SK-N-SH (cell line): ENCODE data around the gene CHCHD6. TPM values are rescaled to one million over a fixed set of nuclear protein-coding genes. Genes with fewer than 3 reads are reported as not detected.

ENCODE experiments used
- CTCF ChIA-PET: fragments of 300-600, 350-600 bp; formaldehyde crosslinking; extraction: SDS; loops from one replicate; lab custom pipeline; 2021; lab: Yijun Ruan, JAX
- POLR2A ChIA-PET: fragments of 350-600 bp; sonication (Branson Sonifier 250); formaldehyde crosslinking; extraction: SDS; loops from one replicate; lab custom pipeline; 2020; ENCODE audit warnings: antibody characterized with exemption, inconsistent platforms; lab: Yijun Ruan, JAX
- DNase-seq: peaks from one replicate; pipeline ENCODE4 v3.0.0; 2012
- H2AFZ ChIP-seq: fragments of 200-600 bp; sonication (generic); 2 replicates; pipeline ENCODE4 v1.8.1; 2016; ENCODE audit warnings: antibody characterized with exemption, mild to moderate bottlenecking, low read depth
- H3F3A ChIP-seq: fragments of 200-600 bp; sonication (generic); replicated peaks from 2 replicates; pipeline ENCODE3; 2016; ENCODE audit warnings: antibody characterized with exemption, mild to moderate bottlenecking; ENCODE audit not compliant: insufficient read depth
- H3K27ac ChIP-seq, 2 experiments: fragments of 200-500 bp in 1 of 2; fragments of 200-600 bp in 1 of 2; sonication (Bioruptor generic) in 1 of 2; sonication (generic), shearing (Covaris generic) in 1 of 2; 2 replicates each; pipeline versions ENCODE4 v1.5.1 to v1.6.1; 2014 to 2016; ENCODE audit warnings: low read depth in 2 of 2, inconsistent platforms in 1 of 2, low read length in 1 of 2, mild to moderate bottlenecking in 1 of 2, mixed read lengths in 1 of 2
- H3K27me3 ChIP-seq: fragments of 200-600 bp; sonication (generic), shearing (Covaris generic); 2 replicates; pipeline ENCODE4 v1.6.1; 2016; ENCODE audit warnings: mixed run types; ENCODE audit not compliant: insufficient read depth
- H3K36me3 ChIP-seq, 2 experiments: fragments of 200-500 bp in 1 of 2; fragments of 200-600 bp in 1 of 2; sonication (Bioruptor generic) in 1 of 2; sonication (generic) in 1 of 2; replicated peaks in 1 of 2; 2 replicates each; pipeline versions ENCODE3 to v1.5.1; 2014 to 2016; ENCODE audit warnings: low read length in 1 of 2, mild to moderate bottlenecking in 1 of 2; ENCODE audit not compliant: insufficient read depth in 2 of 2, control insufficient read depth in 1 of 2
- H3K4me1 ChIP-seq, 2 experiments: fragments of 200-500 bp in 1 of 2; fragments of 200-600 bp in 1 of 2; sonication (Bioruptor generic) in 1 of 2; sonication (generic), shearing (Covaris generic) in 1 of 2; 2 replicates each; pipeline versions ENCODE4 v1.5.1 to v1.6.1; 2014 to 2016; ENCODE audit warnings: low read depth in 1 of 2, low read length in 1 of 2, mixed run types in 1 of 2; ENCODE audit not compliant: insufficient read depth in 2 of 2, control insufficient read depth in 1 of 2
- H3K4me2 ChIP-seq: fragments of 200-600 bp; sonication (generic), shearing (Covaris generic); 2 replicates; pipeline ENCODE4 v1.6.1; 2017; ENCODE audit warnings: mixed run types
- H3K4me3 ChIP-seq, 2 experiments: fragments of 200-500 bp in 1 of 2; fragments of 200-600 bp in 1 of 2; sonication (Bioruptor generic) in 1 of 2; sonication (generic), shearing (Covaris generic) in 1 of 2; 2 replicates each; pipeline versions ENCODE4 v1.5.1 to v1.8.1; 2014 to 2016; ENCODE audit warnings: low read depth in 2 of 2, inconsistent platforms in 1 of 2, low read length in 1 of 2, mild to moderate bottlenecking in 1 of 2, mixed read lengths in 1 of 2, moderate library complexity in 1 of 2
- H3K79me2 ChIP-seq: fragments of 200-600 bp; sonication (generic); 2 replicates; pipeline ENCODE4 v1.8.1; 2017; ENCODE audit warnings: mild to moderate bottlenecking; ENCODE audit not compliant: insufficient read depth
- H3K9ac ChIP-seq: fragments of 200-600 bp; sonication (generic); 2 replicates; pipeline ENCODE4 v1.6.1; 2017; ENCODE audit warnings: mixed run types
- H3K9me2 ChIP-seq: fragments of 200-600 bp; sonication (generic); 2 replicates; pipeline ENCODE4 v1.6.1; 2017; ENCODE audit warnings: mixed run types
- H3K9me3 ChIP-seq: fragments of 200-600 bp; sonication (generic); 2 replicates; pipeline ENCODE4 v1.6.1; 2017; ENCODE audit warnings: mixed run types, mild to moderate bottlenecking, moderate library complexity
- H4K20me1 ChIP-seq: fragments of 200-600 bp; sonication (generic); 2 replicates; pipeline ENCODE4 v1.6.1; 2017; ENCODE audit warnings: mild to moderate bottlenecking, mixed run types; ENCODE audit not compliant: insufficient read depth
- CTCF ChIP-seq: fragments of 200-600 bp; sonication (generic); IDR thresholded peaks from 2 replicates; pipeline ENCODE4 v1.6.1; 2017; ENCODE audit warnings: antibody characterized with exemption, mild to moderate bottlenecking, moderate library complexity
- GATA2 ChIP-seq: sonication (generic); formaldehyde crosslinking; IDR thresholded peaks from 2 replicates; pipeline ENCODE4 v1.5.0; 2020; ENCODE audit warnings: mild to moderate bottlenecking, missing genetic modification reagents
- NRF1 ChIP-seq: IDR thresholded peaks from 2 replicates; pipeline ENCODE4 v1.6.1; 2012; ENCODE audit warnings: low read depth, mild to moderate bottlenecking, low read length
- PBX3 ChIP-seq: IDR thresholded peaks from 2 replicates; pipeline ENCODE4; 2012
- RAD21 ChIP-seq: IDR thresholded peaks from 2 replicates; pipeline ENCODE4 v1.6.1; 2012; ENCODE audit warnings: mild to moderate bottlenecking, low read length
- REST ChIP-seq: IDR thresholded peaks from 2 replicates; pipeline ENCODE4 v1.6.1; 2012; ENCODE audit warnings: mild to moderate bottlenecking, low read depth, low read length, moderate library complexity
- TCF12 ChIP-seq: IDR thresholded peaks from 2 replicates; pipeline ENCODE4 v1.4.0; 2012
- TEAD4 ChIP-seq: IDR thresholded peaks from 2 replicates; pipeline ENCODE4 v1.4.0; 2012; ENCODE audit warnings: mild to moderate bottlenecking, borderline replicate concordance; ENCODE audit not compliant: insufficient read depth
- ZBTB33 ChIP-seq: IDR thresholded peaks from 2 replicates; pipeline ENCODE4 v1.4.0; 2012; ENCODE audit warnings: low read depth, borderline replicate concordance
- WGBS: methylation state at CpG from one replicate; pipeline ENCODE4 v1.1.6; 2017; ENCODE audit warnings: low lambda C conversion rate; 5-methylcytosine and 5-hydroxymethylcytosine counted together
- polyA plus RNA-seq, 3 experiments: library from polyadenylated mRNA; depleted of rRNA; stranded (reverse); fragments of >200 nt; gene quantifications; 2 replicates each; pipeline ENCODE4 v1.2.3, GENCODE V29; 2012

Gene CHCHD6
- polyA plus RNA-seq, 1 of the 3 experiments (the other 2 are of a cell fraction) = 42.5 TPM

GRCh38 chr3:126960604-126960995 is 256.6 kb downstream of the CHCHD6 start:
- Histone ChIP-seq H4K20me1 (no peaks in the 10 kb centered on the region), H3F3A (no peaks in the 10 kb centered on the region), H3K27ac (peak overlapping the region in 1 of 2 experiments; percentile 71; a peak in 2 of 4 replicates), H3K4me1 (peaks cover 0 to 47% of the 10 kb centered on the region in 2 experiments; a peak in 1 of 4 replicates), H3K27me3 (no peaks in the 10 kb centered on the region), H2AFZ (no peak overlapping the region), H3K36me3 (no peaks in the 10 kb centered on the region), H3K4me2 (0 out of 2 replicates have a peak overlapping the region, but pooled peaks have one; percentile 2), H3K79me2 (no peaks in the 10 kb centered on the region), H3K9me3 (no peaks in the 10 kb centered on the region), H3K9me2 (no peaks in the 10 kb centered on the region), H3K9ac (no peak overlapping the region), H3K4me3 (no peak overlapping the region)
- 85% methylated on average over 17 of the region's 17 CpGs for WGBS
- no peak for DNase-seq
- TF ChIP-seq PBX3 = no peak
- TF ChIP-seq TCF12 = no peak
- no peak for TF ChIP-seq TEAD4
- peak; percentile 16; the same call in 1 of the 2 replicates for TF ChIP-seq CTCF
- no peak for TF ChIP-seq GATA2 (CRISPR knock-in tag)
- no peak for TF ChIP-seq RAD21
- TF ChIP-seq NRF1 = no peak
- no peak for TF ChIP-seq ZBTB33
- no peak for TF ChIP-seq REST
- POLR2A ChIA-PET = interaction anchor here (0.6 to 1.4 kb wide), 4 partner anchors 14 to 277 kb away, joined by 3 read pairs; no protein-coding TSS in a partner anchor
- CTCF ChIA-PET = interaction anchor here (0.6 to 6.4 kb wide), 18 partner anchors 9 to 495 kb away, joined by 3 to 54 read pairs (median 4); partner anchors contain the start of gene PLXNA1
